Lower leg skin (tissue), 4 donors: ENCODE data around the gene SULT4A1. TPM values are rescaled to one million over a fixed set of nuclear protein-coding genes. Genes with fewer than 3 reads are reported as not detected.

Source experiments
- DNase-seq, 2 donors: peaks; one replicate each; pipeline ENCODE4 v3.0.0-alpha.2; 2019; ENCODE audit warnings: low spot score in 2 of 2
- H3K4me3 ChIP-seq: fragments of 200-600 bp; sonication (generic); 2 replicates; pipeline ENCODE4 v1.5.1; 2017; ENCODE audit warnings: mild to moderate bottlenecking, low read depth; ENCODE audit not compliant: poor library complexity, severe bottlenecking
- CTCF ChIP-seq, 3 donors: fragments of 450-650 bp; IDR thresholded peaks; one replicate each; pipeline ENCODE4 v1.5.1; 2016; ENCODE audit warnings: antibody characterized with exemption in 3 of 3, mild to moderate bottlenecking in 3 of 3, moderate library complexity in 2 of 3
- POLR2A ChIP-seq, 2 donors: fragments of 450-650 bp; IDR thresholded peaks; one replicate each; pipeline ENCODE4 v1.6.1; 2016 to 2017; ENCODE audit warnings: antibody characterized with exemption in 2 of 2, mild to moderate bottlenecking in 1 of 2, moderate library complexity in 1 of 2
- WGBS, 2 donors: methylation state at CpG; one replicate each; pipeline ENCODE4 v1.1.5; 2018; 5-methylcytosine and 5-hydroxymethylcytosine counted together
- intact Hi-C: fragments of 100-400 bp; cut with DNase I; formaldehyde crosslinking; loops from one replicate; pipeline ENCODE4 v1.15.0; 2023; ENCODE audit warnings: low total_unique reads
- total RNA-seq, 4 donors: library from RNA; depleted of rRNA; stranded (reverse); fragments of >200 nt; gene quantifications; one replicate each; pipeline ENCODE4 v1.1.0, GENCODE V29; 2016

The SULT4A1 gene
- total RNA-seq, 4 donors from 2014 or later: not detected

- no peak for DNase-seq
- TF ChIP-seq POLR2A (IDR thresholded peaks at IDR 0.05) (no peak), CTCF (IDR thresholded peaks at IDR 0.05) (no peak)
- no peak overlapping the region for H3K4me3 ChIP-seq
- WGBS, 2 donors: 31 to 40% methylated on average over 1 to 5 of the region's 5 CpGs
- intact Hi-C loops: no loop called here
Observed at GRCh38 chr22:43893266-43893665, 31.0 kb upstream of the SULT4A1 start.

GRCh38 chr22:43892183-43892894, 30.0 kb upstream of the SULT4A1 start:
- H3K4me3 ChIP-seq: no peak overlapping the region
- no peak for TF ChIP-seq POLR2A (IDR thresholded peaks at IDR 0.05)
- TF ChIP-seq CTCF (IDR thresholded peaks at IDR 0.05): no peak
- DNase-seq: no peak
- 52 to 75% methylated on average over 10 to 14 of the region's 15 CpGs for WGBS, 2 donors
- intact Hi-C loops: no loop called here

- WGBS, 2 donors: 3 to 4% methylated on average over 14 to 34 of the region's 72 CpGs
- no peak for DNase-seq
- H3K4me3 ChIP-seq: no peak within 1 kb of the TSS
- intact Hi-C loops: no loop called here
- TF ChIP-seq CTCF (IDR thresholded peaks at IDR 0.05) (no peak), POLR2A (IDR thresholded peaks at IDR 0.05) (no peak)
Observed at GRCh38 chr22:43891360-43892182, 29.3 kb upstream of the SULT4A1 start, which contains the start of gene PNPLA5. Gene PNPLA5, minus strand, starts transcription at chr22:43892013. Its CDS starts 133 bp downstream, at chr22:43891880.

GRCh38 chr22:43890901-43891331, 28.6 kb upstream of the SULT4A1 start:
- WGBS, 2 donors: 22% methylated on average over 24 of the region's 24 CpGs; no CpG with 5 or more reads in 1 of the 2 donors

GRCh38 chr22:43889860-43890253, 27.5 kb upstream of the SULT4A1 start:
- WGBS, 2 donors: 39 to 42% methylated on average over 4 of the region's 4 CpGs
- no peak overlapping the region for H3K4me3 ChIP-seq
- no peak for DNase-seq
- intact Hi-C loops: no loop called here
- no peak for TF ChIP-seq CTCF (IDR thresholded peaks at IDR 0.05)
- no peak for TF ChIP-seq POLR2A (IDR thresholded peaks at IDR 0.05)

More at GRCh38 chr22:43890901-43891331, 28.6 kb upstream of the SULT4A1 start:
- DNase-seq: no peak
- no peak overlapping the region for H3K4me3 ChIP-seq
- TF ChIP-seq CTCF (IDR thresholded peaks at IDR 0.05): no peak
- no peak for TF ChIP-seq POLR2A (IDR thresholded peaks at IDR 0.05)
- intact Hi-C loops: no loop called here
